Activated effector memory CD4-positive, alpha-beta T cell treated with Interleukin-2 at 50 U/mL for 16 hours (primary cell): ENCODE data around the gene EPM2A.
"Not testable (repeated sequence)": the region's sequence is repeated elsewhere in the genome, so short reads cannot be mapped to it uniquely, and the experiment has no call there.

Experiments used
- DNase-seq: peaks from one replicate; pipeline ENCODE4 v3.0.0-alpha.2; 2020

Gene EPM2A

DNA sequence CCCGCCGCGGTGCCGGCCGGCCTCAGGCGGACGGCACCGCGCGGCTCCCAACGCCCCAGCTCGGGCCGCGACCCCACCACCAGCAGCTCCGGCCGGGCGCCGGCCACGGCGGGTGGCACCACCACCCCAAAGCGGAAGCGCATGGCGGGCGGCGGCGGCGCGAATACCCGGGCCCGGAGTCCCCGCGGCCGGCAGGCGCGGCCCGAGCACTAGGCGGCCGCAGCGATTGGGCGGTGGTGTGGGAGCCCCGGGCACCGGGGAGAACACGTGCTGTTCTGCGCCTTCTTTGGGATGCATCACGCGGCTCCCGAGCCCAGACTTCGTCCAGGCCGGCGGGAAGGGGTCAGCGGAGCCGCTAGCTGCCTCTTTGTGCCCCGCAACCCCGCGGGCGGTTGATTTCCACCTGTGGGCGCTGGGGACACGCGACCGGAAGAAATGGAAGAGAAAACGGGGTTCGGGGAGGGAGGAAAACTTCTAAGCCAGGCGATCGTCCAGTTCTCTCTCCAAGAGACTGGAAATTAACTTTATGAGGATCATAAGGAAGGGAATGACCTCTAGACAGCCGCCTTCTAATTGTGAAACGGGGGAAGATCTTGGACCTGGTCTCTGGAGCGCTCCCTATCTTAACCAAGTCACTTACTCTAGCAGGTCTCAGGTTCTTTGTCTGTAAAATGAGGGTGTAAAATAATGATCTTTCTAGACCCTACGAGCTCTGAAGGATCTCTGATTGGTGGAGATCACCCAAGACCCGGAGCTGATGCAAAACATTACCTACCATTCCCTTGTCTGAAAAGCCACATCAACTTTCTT, at the start of gene EPM2A:
Gene EPM2A, minus strand, starts transcription at position 165 of the 810 bp plus-strand sequence. Its CDS starts 22 bp downstream, at position 143.
- DNase-seq, result peak; percentile 49

DNA sequence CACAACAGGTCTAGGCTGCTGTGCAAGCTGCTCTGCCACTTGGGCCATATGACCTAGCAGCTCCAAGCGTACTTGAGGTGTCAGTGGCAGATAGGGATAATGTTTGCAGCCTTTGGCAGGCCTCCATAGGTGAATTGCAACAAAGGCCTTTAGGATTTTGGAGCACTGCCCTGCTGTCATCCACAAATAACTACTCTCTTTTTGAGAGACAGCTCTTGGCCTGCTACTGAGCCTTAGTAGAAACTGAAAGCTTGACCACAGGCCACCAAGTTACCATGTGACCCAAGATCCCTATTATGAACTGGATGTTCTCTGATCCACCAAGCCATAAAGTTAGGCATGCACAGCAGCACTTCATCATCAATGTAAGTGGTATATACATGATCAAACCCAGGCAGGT, 49.4 kb upstream of the EPM2A start:
- no peak for DNase-seq

GRCh38 chr6:145783796-145784195, 48.5 kb upstream of the EPM2A start:
- no peak for DNase-seq

DNA sequence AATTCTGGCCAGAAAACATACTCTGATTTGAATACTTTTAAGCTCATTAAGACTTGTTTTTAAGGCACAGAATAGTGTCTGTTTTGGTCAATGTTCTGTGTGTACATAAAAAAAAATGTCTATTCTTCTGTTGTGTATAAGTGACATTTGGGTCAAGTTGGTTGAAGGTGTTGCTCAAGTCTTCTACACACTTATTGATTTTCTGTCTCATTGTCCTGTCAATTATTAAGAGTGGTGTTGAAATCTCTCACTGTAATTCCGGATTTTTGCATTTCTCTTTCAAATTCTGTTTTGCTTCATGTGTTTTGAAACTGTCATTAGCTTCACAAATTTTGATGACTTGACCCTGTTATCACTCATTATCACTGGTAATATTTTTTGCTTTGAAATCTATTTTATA, 37.5 kb upstream of the EPM2A start:
- no peak for DNase-seq

- DNase-seq, result no peak
Measured at GRCh38 chr6:145765449-145765848, 30.1 kb upstream of the EPM2A start.

DNA sequence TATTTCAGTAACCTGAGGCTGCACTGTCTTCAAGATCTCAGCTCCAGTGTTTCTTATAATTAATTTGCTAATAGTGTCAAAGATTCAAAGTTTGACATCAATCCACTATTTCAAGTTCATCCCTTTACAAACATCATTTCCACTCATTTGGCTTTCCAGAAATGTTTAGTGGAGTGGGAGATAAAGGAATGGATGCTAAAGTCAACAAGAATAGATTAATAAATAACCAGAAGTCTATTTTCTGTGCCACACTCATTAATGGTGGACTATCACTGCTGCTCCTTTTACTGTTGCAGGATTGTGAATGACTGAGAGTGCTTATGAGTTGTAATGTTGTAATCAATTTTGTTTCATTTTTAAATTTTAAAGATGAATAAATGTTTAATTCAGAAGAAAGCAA, 28.4 kb upstream of the EPM2A start:
- DNase-seq, result no peak

DNA sequence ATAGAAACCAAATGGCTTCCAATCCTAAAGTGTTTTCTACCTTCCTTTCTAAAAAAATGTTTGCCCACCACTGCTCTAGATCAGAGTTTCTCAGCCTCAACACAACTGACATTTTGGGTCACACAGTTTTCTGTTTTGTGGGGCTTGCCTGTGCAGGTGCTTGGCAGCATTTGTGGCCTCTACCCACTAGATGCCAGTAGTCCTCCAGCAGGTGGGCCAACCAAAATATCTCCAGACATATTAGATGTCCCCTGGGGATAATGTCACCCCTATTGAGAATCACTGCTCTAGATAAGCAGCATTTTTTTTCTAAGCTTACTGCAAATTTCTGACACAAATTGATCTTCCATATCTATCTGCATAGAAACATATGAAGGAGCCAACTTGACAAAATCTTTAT, 26.3 kb upstream of the EPM2A start:
- no peak for DNase-seq

DNA sequence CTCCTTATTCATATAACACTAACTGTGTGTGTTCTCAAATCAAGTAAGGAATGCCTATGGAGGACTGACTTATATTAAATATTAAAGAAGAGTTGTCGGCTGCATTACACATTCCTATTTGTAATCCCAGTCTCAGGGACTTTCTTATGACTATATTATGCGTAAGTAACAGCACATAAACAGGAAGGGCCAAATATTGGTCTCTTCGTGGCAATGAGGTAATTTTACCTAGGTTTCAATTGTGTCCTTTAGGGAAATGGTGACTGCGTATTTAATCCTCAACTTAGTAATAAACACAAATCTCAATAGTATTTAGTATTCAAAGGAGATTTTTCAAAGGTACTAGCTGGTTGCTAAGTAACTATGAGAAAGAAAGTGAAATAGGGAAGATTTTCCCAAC, 22.8 kb upstream of the EPM2A start:
- no peak for DNase-seq

GRCh38 chr6:145756170-145756662, 20.9 kb upstream of the EPM2A start:
- DNase-seq, result no peak

DNA sequence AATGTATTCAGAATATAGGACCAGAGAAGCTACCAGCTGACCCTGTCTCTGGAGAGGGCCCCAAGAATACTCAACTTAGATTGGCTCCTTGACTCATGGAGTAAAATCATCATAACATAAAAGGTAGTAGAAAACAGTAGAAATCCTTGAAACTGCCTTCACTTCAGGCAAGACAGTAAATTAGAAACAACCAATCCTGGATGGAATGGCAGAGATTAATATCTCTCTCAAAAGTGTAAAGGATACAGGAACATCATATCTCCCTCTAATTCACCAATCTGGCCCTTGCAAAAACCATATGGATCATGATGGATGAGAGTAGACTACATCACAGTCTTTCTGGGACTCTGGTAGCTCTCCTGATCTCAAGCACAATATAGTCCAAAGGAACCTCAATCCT, 20.4 kb upstream of the EPM2A start:
- DNase-seq, result no peak

- no peak for DNase-seq
Measured at GRCh38 chr6:145752638-145753037, 17.3 kb upstream of the EPM2A start.

- DNase-seq, result no peak
Measured at GRCh38 chr6:145749632-145750031, 14.3 kb upstream of the EPM2A start.

DNA sequence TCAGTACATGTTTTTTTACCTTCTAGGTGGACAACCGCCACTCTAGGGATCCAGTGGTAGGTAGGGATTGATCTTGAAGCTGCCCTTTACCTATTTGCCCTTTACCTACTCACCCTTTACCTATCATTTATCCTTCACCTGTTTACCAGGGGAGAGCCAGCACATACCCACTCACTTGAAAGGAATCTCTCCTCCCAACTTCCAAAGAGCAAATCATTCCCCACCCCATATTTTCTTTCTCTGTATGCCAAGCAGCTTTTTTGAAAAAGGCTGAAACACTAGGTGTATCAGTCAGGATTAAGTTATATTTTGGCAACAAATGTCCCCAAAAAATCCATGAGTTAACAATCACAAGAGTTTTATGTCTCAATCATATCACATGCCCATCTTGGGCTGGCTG, 10.5 kb upstream of the EPM2A start:
- no peak for DNase-seq

DNA sequence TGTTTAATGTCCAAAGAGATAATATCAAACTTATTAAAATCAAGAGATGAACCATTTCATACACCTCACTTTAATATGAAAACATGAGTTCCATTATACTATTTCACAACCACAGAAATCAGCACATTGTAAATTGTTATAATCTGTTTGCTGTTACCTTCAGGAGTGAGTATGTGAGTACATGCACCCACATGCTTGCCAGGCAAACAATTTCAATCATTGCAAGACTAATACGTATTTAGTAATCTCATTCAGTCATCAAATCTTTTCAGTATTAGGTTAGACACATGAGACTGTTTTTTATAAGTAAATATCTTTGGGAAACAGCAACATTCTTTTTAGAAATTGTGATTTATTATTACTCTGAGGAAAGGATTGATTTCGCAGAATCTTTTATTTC, 9.3 kb upstream of the EPM2A start:
- no peak for DNase-seq

- DNase-seq, result no peak
Measured at GRCh38 chr6:145743332-145743731, 8.0 kb upstream of the EPM2A start.

- DNase-seq, result not testable (repeated sequence)
Measured at GRCh38 chr6:145742472-145742871, 7.2 kb upstream of the EPM2A start.

DNA sequence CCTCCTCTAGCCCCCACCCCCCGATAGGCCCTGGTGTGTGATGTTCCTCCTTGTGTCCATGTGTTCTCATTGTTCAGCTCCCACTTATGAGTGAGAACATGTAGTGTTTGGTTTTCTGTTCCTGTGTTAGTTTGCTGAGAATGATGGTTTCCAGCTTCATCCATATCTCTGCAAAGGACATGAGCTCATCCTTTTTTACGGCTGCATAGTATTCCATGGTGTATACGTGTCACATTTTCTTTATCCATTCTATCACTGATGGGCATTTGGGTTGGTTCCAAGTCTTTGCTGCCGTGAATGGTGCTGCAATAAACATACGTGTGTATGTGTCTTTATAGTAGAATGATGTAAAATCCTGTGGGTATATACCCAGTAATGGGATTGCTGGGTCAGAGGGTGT, 4.4 kb upstream of the EPM2A start:
- DNase-seq, result not testable (repeated sequence)

GRCh38 chr6:145738265-145738664, 2.9 kb upstream of the EPM2A start:
- no peak for DNase-seq

GRCh38 chr6:145736661-145737144, 1.4 kb upstream of the EPM2A start:
- no peak for DNase-seq

DNA sequence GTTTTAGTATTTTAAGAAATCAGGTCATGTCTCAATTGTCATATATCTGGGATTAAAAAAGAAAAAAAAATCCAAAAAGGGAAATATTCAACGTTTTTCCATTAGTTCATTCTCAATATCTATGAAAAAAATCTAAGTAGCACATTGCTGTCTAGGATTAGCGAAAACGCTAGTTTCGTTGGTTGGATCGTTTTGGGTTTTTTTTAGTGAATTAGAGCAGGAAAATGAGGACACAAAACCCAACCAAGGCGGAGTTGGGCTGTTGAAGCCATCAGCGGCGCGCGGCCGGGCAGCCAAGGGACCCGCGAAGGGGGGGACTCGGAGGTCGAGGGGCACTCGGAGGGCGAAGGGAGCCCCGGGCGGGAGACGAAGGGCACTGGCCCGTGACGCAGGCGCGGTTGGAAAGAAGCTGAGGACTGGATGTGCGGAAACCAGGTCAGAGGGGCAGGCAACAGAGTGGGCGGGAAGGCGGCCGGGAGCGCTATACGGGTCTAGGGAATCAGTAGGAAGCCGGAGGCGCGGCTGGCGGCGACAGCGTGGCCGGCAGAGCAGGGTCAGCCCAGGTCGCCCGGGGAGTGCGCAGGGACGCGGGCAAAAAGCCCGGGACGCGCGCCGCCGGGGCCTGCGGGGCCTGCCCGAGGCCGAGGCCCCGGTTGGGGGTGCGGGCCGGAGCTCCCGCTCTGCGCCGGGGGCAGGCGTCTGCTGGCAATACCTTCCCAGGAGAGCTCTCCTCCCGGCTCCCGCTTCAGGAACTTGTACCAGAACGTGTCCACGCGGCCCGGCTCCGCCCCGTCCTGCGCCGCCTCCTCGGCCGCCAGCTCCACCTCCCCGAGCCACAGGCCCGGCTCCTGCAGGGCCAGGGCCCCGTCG, 599 bp downstream of the EPM2A start:
- DNase-seq, result peak; percentile 53

DNA sequence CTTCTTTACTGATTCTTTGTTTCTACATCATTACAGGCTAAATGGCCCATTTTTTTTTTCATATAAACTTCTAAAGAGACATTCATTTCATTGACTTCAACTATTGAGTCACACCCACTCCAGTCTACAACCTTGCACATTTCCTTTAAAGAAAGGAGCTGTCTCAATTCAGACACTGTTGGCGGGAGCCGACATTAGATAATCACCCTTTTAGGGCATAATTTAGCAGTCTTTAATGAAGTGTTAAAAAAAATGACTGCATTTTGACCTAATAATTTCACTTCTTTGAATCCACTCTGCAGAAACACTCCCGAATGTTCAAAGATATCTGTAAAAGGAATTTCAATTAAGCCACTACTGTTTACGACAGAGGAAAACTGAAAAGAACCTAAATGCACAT, 1.5 kb downstream of the EPM2A start:
- DNase-seq, result no peak

DNA sequence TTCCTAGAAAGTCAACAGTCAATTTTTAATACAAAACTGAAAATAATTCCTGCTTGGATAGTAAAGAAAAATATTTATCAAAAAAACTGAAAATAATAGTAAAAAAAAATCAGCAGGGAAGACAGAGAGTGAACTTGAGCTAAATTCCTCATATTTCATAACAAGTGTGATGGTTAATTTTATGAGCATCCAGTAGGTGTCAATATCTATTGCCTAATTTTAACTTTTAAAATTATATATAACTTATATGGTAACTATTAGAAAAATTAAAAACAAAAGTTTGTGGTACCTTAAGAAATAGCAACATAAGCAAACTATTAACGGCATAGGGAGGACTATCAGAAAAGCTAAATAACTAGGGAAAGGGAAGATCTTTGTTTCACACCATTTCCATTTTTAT, 2.1 kb downstream of the EPM2A start:
- no peak for DNase-seq

GRCh38 chr6:145731447-145731846, 3.9 kb downstream of the EPM2A start:
- no peak for DNase-seq

DNA sequence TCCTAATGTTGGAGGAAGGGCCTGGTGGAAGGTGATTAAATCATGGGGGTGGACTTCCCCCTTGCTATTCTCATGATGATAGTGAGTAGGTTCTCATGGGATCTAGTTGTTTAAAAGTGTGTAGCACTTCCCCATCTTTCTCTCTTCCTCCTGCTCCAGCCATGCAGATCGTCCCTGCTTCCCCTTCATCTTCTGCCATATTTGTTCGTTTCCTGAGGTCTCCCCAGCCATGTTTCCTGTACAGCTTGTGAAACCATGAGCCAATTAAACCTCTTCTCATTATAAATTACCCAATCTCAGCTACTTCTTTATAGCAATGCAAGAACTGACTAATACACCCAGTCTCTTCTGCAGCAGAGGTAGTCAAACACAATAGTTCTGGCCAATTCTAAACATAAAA, 5.4 kb downstream of the EPM2A start:
- DNase-seq, result no peak
